Activated B cell treated with CpG ODN at 0.5 μM for 24 hours (primary cell): ENCODE measurements around the gene VSTM5. TPM values are rescaled to one million over a fixed set of nuclear protein-coding genes. Genes with fewer than 3 reads are reported as not detected.

Source experiments
- ATAC-seq: fragments of 200-7000 bp; cut with Tn5 transposase; one replicate; pipeline ENCODE4 v1.10.0; 2021; ENCODE audit warnings: low read depth, mild to moderate bottlenecking, moderate library complexity
- CTCF ChIA-PET: fragments of 350-600 bp; sonication (Branson Sonifier 250); formaldehyde crosslinking; loops from one replicate; lab custom pipeline; 2021; ENCODE audit warnings: antibody characterized with exemption; lab: Charles Lee
- POLR2A ChIA-PET: fragments of 350-600 bp; sonication (Branson Sonifier 250); formaldehyde crosslinking; loops from one replicate; lab custom pipeline; 2021; ENCODE audit warnings: antibody characterized with exemption; lab: Charles Lee
- DNase-seq: peaks from one replicate; pipeline ENCODE4 v3.0.0; 2022
- H3K27ac Mint-ChIP-seq: one replicate; pipeline ENCODE4 v1.8.0; 2020; ENCODE audit warnings: mixed read lengths
- H3K27me3 Mint-ChIP-seq: one replicate; pipeline ENCODE4 v1.8.0; 2021; ENCODE audit warnings: mixed read lengths
- H3K36me3 Mint-ChIP-seq: one replicate; pipeline ENCODE4 v1.8.0; 2021; ENCODE audit warnings: low read depth, mixed read lengths
- H3K4me1 Mint-ChIP-seq: one replicate; pipeline ENCODE4 v1.8.0; 2021; ENCODE audit warnings: mixed read lengths
- H3K4me3 Mint-ChIP-seq: one replicate; pipeline ENCODE4 v1.8.0; 2020; ENCODE audit warnings: mild to moderate bottlenecking, mixed read lengths
- H3K9me3 Mint-ChIP-seq: one replicate; pipeline ENCODE4 v1.8.0; 2020; ENCODE audit warnings: mixed read lengths
- intact Hi-C: fragments of 100-400 bp; cut with micrococcal nuclease; formaldehyde crosslinking; loops from one replicate; pipeline ENCODE4 v1.15.1; 2024
- total RNA-seq: library from RNA; stranded (reverse); gene quantifications from 2 replicates; pipeline ENCODE4 v1.2.3, GENCODE V29; 2022
- TF ChIP-seq, protein P1 (sequence below): fragments of 200-600 bp; IDR thresholded peaks from one replicate; pipeline ENCODE4 v1.8.0; 2022; ENCODE audit warnings: antibody characterized with exemption, mild to moderate bottlenecking

VSTM5 gene
- total RNA-seq, 1 donor from 2014 or later, result not detected

DNA sequence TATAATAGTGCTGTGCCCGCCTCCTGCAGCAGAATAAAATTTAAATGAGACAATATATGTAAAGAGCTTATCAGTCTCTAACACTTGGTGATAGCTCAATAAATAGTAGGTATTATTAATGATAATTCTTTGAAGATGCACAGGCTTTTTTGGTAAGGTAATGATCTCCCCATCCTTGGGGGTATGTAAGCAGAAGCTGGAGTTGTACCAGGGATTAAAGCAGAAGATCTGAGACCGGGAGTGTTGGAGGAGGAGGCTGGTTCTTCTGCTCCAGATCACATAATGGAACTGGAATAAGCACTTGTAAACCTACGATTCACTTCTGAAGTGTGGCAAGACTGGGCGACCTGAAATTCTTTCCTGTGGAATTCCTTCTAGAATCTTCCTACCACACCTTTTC lies 8.4 kb downstream of the VSTM5 start:
- POLR2A ChIA-PET, result no interaction called here

DNA sequence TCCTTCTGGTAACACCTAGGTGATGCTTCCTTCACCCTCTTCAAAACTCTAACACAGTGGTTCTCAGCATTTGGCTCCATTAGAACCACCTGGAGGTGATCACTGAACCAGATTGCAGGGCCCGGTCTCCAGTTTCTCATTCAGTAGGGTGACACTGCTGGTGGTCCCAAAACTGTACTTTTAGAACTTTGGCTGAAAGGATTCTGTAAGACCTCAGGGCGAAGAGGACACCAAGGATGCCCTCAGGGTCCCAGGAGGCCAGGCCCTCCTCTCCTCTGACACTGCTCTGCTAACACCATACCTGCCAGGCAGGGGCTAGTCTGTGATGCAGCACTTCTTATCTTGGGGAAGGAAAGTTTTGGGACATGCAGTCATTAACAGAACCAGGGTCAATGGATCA lies 9.0 kb downstream of the VSTM5 start:
- Mint-ChIP-seq H3K9me3 (no peaks in the 10 kb centered on the region), H3K27ac (no peak overlapping the region), H3K36me3 (no peaks in the 10 kb centered on the region), H3K27me3 (no peaks in the 10 kb centered on the region), H3K4me1 (no peaks in the 10 kb centered on the region), H3K4me3 (no peak overlapping the region)
- ChIA-PET CTCF (no interaction called here), POLR2A (no interaction called here)
- intact Hi-C loops, result no loop called here
- TF ChIP-seq, protein P1, sequence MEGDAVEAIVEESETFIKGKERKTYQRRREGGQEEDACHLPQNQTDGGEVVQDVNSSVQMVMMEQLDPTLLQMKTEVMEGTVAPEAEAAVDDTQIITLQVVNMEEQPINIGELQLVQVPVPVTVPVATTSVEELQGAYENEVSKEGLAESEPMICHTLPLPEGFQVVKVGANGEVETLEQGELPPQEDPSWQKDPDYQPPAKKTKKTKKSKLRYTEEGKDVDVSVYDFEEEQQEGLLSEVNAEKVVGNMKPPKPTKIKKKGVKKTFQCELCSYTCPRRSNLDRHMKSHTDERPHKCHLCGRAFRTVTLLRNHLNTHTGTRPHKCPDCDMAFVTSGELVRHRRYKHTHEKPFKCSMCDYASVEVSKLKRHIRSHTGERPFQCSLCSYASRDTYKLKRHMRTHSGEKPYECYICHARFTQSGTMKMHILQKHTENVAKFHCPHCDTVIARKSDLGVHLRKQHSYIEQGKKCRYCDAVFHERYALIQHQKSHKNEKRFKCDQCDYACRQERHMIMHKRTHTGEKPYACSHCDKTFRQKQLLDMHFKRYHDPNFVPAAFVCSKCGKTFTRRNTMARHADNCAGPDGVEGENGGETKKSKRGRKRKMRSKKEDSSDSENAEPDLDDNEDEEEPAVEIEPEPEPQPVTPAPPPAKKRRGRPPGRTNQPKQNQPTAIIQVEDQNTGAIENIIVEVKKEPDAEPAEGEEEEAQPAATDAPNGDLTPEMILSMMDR, result no peak
- DNase-seq (no peak), ATAC-seq (no peak)

More for the DNA sequence above, 8.4 kb downstream of the VSTM5 start:
- CTCF ChIA-PET, result no interaction called here
- intact Hi-C loops, result no loop called here
- H3K4me1 Mint-ChIP-seq, result no peaks in the 10 kb centered on the region
- no peak overlapping the region for H3K4me3 Mint-ChIP-seq
- no peaks in the 10 kb centered on the region for H3K36me3 Mint-ChIP-seq
- H3K9me3 Mint-ChIP-seq, result no peaks in the 10 kb centered on the region
- ATAC-seq (no peak), DNase-seq (no peak)
- no peak overlapping the region for H3K27ac Mint-ChIP-seq
- H3K27me3 Mint-ChIP-seq, result no peaks in the 10 kb centered on the region
- TF ChIP-seq, protein P1, result no peak

- no peaks in the 10 kb centered on the region for H3K27me3 Mint-ChIP-seq
- POLR2A ChIA-PET, result no interaction called here
- no peaks in the 10 kb centered on the region for H3K9me3 Mint-ChIP-seq
- intact Hi-C loops, result no loop called here
- ATAC-seq (no peak), DNase-seq (no peak)
- CTCF ChIA-PET, result no interaction called here
- H3K4me1 Mint-ChIP-seq, result no peaks in the 10 kb centered on the region
- H3K36me3 Mint-ChIP-seq, result no peaks in the 10 kb centered on the region
- H3K27ac Mint-ChIP-seq, result no peak overlapping the region
- H3K4me3 Mint-ChIP-seq, result no peak overlapping the region
- TF ChIP-seq, protein P1, result no peak
Measured at GRCh38 chr11:93840981-93841380, 9.4 kb downstream of the VSTM5 start.

GRCh38 chr11:93840180-93840579 lies 10.2 kb downstream of the VSTM5 start:
- Mint-ChIP-seq H3K27ac (no peak overlapping the region), H3K9me3 (no peaks in the 10 kb centered on the region), H3K36me3 (no peaks in the 10 kb centered on the region), H3K4me1 (no peaks in the 10 kb centered on the region), H3K27me3 (no peaks in the 10 kb centered on the region), H3K4me3 (no peak overlapping the region)
- intact Hi-C loops, result no loop called here
- ATAC-seq (no peak), DNase-seq (no peak)
- TF ChIP-seq, protein P1, result no peak
- ChIA-PET CTCF (no interaction called here), POLR2A (no interaction called here)

DNA sequence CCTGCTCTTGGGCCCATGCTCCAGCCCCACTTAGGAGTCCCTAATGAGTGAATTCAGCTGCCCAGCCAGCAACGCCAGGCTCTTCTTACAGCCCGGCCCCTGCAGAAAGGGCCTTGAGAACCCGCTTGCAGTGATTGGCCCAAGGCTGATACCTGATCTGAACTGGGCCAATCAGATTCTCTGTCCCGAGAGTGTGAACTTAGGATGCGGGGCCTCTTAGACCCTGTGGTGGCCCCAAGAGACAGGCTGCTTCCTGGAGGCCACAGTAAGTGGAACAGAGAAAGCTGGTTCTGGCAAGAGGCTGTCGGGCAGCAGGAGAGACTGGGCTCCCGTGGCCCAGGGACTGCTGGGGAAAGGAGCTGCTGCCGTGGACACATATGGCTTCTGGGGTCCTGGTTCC lies 11.5 kb downstream of the VSTM5 start:
- DNase-seq, result no peak
- TF ChIP-seq, protein P1, result no peak
- POLR2A ChIA-PET, result interaction anchor here (0.6 kb wide), 1 partner anchor 23 kb away, joined by 5 read pairs; no protein-coding TSS in a partner anchor
- Mint-ChIP-seq H3K4me1 (no peaks in the 10 kb centered on the region), H3K27ac (no peak overlapping the region), H3K4me3 (no peak overlapping the region), H3K36me3 (no peaks in the 10 kb centered on the region), H3K9me3 (no peaks in the 10 kb centered on the region), H3K27me3 (no peaks in the 10 kb centered on the region)
- intact Hi-C loops, result no loop called here
- no peak for ATAC-seq
- CTCF ChIA-PET, result no interaction called here
